ENCODE data around the gene KRTAP10-5.
"Not testable (repeated sequence)": the region's sequence is repeated elsewhere in the genome, so short reads cannot be mapped to it uniquely, and the experiment has no call there.

KRTAP10-5 gene

GRCh38 chr21:44610157-44610843, 29.9 kb upstream of the KRTAP10-5 start:
- not testable (repeated sequence) for DNase-seq (ENCODE audit: low read depth in 2 of 2)

GRCh38 chr21:44609193-44609592, 28.8 kb upstream of the KRTAP10-5 start:
- DNase-seq (ENCODE audit: low read depth in 2 of 2) = no peak

DNA sequence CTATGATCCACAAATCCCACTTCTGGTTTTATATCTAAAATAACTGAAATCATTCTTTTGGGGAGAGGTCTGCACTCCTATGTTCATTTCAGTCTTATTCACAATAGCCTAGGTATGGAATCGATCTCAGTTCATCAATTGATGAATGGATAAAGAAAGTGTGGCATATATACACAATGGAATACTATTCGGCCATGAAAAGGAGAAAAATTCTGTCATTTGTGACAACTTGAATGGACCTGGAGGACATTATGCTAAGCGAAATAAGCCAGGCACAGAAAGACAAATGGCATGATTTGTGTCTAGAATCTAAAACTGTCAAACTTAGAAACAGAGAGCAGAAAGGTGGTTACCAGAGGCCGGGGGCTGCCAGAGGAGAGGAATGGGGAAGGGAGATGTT, 26.1 kb upstream of the KRTAP10-5 start:
- DNase-seq (ENCODE audit: low read depth in 2 of 2) = no peak

DNA sequence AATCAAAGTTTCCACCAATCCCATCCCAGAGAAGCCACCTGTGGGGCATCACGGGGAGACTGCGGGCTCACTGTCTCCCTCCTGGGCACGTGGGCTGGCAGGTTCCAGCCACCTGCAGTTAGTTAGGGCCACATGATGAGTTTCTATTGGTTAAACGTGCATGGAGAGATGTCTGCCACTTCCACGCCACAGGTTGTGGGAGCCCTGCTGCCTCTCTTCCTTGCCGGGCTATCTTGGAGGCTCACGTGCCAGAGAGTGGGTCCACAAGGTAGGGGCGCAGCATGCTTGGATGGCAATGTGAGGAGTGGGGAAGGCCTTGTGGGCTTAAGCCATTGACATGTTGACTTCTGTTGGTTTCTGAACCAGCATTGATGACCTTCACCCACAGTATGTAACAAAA, 23.5 kb upstream of the KRTAP10-5 start:
- DNase-seq (ENCODE audit: low read depth in 2 of 2) = no peak

DNA sequence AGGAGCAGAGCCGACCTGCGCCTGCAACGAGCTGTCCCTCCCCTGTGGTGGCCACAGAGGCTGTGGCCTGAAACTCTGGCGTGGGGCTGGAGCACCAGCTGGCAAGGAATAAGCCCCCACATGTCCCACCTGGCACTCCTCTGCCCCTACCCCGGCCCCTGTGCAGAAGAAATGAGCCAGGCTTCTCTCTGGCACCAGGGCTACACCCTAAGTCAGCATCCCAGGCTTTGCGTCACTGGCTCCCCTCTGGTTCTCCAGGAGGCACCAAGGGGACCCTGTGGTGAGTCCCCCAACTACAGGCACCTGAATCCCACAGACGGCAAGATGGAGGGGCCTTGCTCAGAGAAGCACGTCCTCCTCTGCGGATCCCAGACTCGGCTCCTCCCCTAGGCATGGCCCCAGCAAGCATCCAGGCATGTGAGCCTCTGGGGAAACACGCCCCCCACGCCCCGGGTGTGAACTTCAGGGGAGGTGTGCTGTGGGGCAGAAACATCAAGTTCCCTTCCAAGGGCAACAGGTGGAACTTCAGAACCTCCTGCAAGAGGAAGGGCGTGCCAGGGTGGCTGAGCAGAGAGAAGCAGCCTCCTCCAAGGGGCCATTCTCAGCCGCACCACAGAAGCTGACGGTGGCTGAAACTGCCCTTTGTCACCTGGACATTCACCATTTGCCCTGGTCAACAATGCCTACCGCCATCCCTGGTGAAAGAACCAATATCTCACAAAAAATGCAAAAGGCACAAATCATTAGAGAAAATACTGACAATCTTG, 22.9 kb upstream of the KRTAP10-5 start:
- no peak for DNase-seq (ENCODE audit: low read depth in 2 of 2)

DNA sequence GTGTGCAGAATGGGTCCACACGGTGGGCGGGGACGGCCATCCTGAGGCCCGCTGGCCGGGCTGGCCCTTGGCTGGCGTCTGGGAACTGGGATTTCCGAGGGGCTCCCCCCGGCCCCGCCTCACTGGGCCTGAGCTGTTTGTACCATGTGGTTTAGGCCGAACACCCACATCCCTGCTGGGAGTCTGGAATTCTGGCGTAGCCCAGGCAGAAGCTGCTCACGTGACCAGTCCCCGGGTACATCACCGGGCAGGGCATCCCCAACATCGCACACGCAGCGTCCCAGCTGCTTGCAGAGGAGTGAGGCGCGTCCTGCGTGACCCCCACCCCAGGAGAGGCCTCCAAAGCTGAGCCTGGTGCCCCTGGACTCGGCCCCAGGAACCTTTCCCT, 22.1 kb upstream of the KRTAP10-5 start:
- no peak for DNase-seq (ENCODE audit: low read depth in 2 of 2)

- no peak for DNase-seq (ENCODE audit: low read depth in 2 of 2)
These were observed 21.4 kb upstream of the KRTAP10-5 start for GRCh38 chr21:44601596-44602462.

DNA sequence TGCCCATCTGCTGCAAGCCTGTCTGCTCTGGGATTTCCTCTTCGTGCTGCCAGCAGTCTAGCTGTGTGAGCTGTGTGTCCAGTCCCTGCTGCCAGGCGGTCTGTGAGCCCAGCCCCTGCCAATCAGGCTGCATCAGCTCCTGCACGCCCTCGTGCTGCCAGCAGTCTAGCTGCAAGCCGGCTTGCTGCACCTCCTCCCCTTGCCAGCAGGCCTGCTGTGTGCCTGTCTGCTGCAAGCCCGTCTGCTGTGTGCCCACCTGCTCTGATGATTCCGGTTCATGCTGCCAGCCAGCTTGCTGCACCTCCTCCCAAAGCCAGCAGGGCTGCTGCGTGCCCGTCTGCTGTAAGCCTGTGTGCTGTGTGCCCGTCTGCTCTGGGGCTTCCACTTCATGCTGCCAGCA, 20.7 kb upstream of the KRTAP10-5 start:
- DNase-seq (ENCODE audit: low read depth in 2 of 2) = not testable (repeated sequence)

DNA sequence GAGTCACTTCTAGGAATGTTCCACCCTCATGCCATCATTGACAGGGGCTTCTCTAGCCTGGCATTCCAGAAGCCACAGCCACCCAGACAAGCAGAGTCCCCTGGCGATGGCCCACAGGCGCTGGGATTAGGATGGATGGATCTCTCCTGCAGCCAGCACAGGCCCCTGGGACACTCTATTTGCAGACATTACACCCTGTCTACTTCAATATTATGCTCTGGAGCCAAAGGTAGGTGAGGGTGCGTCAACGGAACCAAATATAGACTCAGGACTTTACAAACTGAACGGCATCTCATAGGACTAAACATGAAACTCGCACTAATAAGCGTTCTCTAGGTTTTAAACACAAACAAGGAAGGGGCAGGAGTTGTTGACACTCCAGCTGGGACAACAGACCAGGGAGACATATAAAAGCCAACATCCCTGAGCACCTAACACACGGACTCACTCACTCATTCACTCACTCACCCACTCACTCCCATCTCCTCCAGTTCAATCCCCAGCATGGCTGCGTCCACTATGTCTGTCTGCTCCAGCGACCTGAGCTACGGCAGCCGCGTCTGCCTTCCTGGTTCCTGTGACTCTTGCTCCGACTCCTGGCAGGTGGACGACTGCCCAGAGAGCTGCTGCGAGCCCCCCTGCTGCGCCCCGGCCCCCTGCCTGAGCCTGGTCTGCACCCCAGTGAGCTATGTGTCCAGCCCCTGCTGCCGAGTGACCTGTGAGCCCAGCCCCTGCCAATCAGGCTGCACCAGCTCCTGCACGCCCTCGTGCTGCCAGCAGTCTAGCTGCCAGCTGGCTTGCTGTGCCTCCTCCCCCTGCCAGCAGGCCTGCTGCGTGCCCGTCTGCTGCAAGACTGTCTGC, 19.9 kb upstream of the KRTAP10-5 start, which contains the start of gene KRTAP10-7:
TSS of gene KRTAP10-7 (plus strand) at position 480 of the 861 bp plus-strand sequence. CDS start at position 505, 25 bp downstream.
- DNase-seq (ENCODE audit: low read depth in 2 of 2) = not testable (repeated sequence)

- DNase-seq (ENCODE audit: low read depth in 2 of 2) = no peak
These were observed 19.0 kb upstream of the KRTAP10-5 start for GRCh38 chr21:44599264-44600029.

DNA sequence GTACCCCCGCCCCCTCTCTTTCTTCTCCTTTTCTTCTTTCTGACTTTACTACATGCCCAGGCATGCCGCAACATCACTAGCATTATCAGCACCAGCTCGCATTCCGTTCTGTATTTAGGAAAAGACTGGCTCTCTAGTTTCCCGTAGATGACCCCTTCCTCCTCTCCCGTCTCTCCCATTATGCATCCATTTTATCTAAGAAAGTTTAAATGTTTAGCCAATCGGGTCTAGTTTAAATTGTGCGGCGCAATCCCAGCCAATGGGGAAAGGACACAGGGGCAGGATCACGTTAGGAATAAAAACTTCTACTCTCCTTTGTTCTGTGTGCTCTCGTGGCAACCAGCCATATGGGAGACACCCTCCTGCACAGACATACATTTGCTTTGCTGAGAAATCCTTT, 17.7 kb upstream of the KRTAP10-5 start:
- no peak for DNase-seq (ENCODE audit: low read depth in 2 of 2)

- no peak for DNase-seq (ENCODE audit: low read depth in 2 of 2)
These were observed 15.8 kb upstream of the KRTAP10-5 start for GRCh38 chr21:44596068-44596725.

DNA sequence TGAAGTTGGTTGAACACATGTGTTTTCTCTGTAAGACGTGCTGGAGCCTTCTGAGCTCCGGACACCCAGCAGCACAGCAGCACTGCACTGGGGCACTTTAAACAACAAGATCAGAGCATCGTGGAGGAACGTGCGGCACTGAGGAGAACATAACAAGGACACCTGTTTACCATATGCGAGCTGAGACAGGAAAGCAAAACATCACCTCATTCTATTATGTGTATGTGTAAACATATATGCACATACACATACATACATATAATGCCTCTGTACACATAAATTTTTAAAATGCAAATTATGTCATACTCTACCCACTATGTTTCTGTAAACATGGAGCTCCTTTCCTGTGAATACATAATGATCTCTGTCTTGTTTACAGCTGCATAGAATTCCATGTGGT, 15.1 kb upstream of the KRTAP10-5 start:
- no peak for DNase-seq (ENCODE audit: low read depth in 2 of 2)

GRCh38 chr21:44594406-44594916, 14.1 kb upstream of the KRTAP10-5 start:
- DNase-seq (ENCODE audit: low read depth in 2 of 2) = no peak

- no peak for DNase-seq (ENCODE audit: low read depth in 2 of 2)
These were observed 13.4 kb upstream of the KRTAP10-5 start for GRCh38 chr21:44593598-44594405.

DNA sequence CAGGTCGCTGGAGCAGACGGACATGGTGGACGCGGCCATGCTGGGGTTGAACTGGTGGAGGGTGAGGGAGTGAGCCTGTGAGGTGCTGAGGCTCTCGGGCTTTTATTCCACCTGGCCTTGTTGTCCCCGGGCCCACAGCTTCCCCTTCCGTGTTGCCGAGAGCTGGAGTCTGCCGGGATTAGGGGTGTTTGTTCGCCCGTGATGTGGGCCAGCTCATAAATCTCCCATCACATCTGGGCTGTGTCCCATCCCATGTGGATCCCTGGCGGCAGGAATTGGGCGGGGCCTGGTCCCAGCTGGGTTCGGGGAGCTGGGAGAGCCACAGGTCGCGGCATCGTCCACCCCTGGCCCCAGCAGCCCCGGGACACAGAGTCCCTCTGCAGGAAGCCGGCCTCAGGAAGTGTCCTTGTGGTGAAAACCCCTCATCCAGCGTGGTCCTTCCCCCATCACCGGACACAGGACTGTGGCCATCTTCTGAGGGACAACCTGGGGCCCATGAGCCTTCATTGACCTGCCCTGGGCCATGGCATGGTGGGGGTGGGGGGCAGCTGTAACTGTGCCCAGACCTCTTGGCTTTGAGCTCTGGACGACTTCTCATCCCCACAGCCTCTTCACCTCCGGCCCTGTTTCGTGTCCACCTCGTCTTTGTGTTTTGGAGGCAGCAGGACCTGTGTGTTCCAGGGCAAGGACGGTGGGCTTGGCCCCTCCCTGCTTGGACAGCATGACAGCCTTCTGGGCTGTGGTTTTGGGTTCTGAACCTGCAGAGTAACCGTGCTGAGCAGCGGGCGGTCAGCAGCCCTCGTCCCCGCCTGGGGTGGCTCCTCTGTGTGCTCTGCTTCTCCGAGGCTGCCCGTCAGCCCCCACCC, 12.3 kb upstream of the KRTAP10-5 start, which contains the start of gene KRTAP10-6:
TSS of gene KRTAP10-6 (minus strand) at position 60 of the 866 bp plus-strand sequence. CDS start at position 39, 21 bp downstream.
- no peak for DNase-seq (ENCODE audit: low read depth in 2 of 2)

- DNase-seq (ENCODE audit: low read depth in 2 of 2) = not testable (repeated sequence)
These were observed 11.4 kb upstream of the KRTAP10-5 start for GRCh38 chr21:44591801-44592130.
